Gastrocnemius medialis (tissue), 4 donors: Measurements from ENCODE around the gene ARHGAP32. TPM values are rescaled to one million over a fixed set of nuclear protein-coding genes. Genes with fewer than 3 reads are reported as not detected.

ENCODE experiments used
- ATAC-seq, 2 donors: fragments of 150-250 bp; one replicate each; pipeline ENCODE4 v1.9.1; 2016
- DNase-seq, 2 donors: peaks; one replicate each; pipeline ENCODE4 v3.0.0-alpha.2; 2019
- H3K27ac ChIP-seq, 4 donors: fragments of 200-600 bp; sonication (generic); 1 replicate in 1 of 4; 2 replicates in 3 of 4; pipeline ENCODE4 v1.5.1; 2016 to 2018; ENCODE audit warnings: mild to moderate bottlenecking in 2 of 4, moderate library complexity in 1 of 4
- H3K27me3 ChIP-seq, 3 donors: fragments of 200-600 bp; sonication (generic) in 2 of 3; 1 replicate in 1 of 3; 2 replicates in 2 of 3; pipeline versions ENCODE4 v1.5.1 to v1.6.0; 2016 to 2019; ENCODE audit warnings: mild to moderate bottlenecking in 1 of 3, moderate library complexity in 1 of 3
- H3K36me3 ChIP-seq, 2 donors: fragments of 200-600 bp; sonication (generic) in 1 of 2; one replicate each; pipeline ENCODE4 v1.5.1; 2017 to 2018
- H3K4me1 ChIP-seq, 2 donors: fragments of 200-600 bp; sonication (generic) in 1 of 2; one replicate each; pipeline ENCODE4 v1.5.1; 2016 to 2017; ENCODE audit warnings: mild to moderate bottlenecking in 2 of 2
- H3K4me3 ChIP-seq, 4 donors: fragments of 200-600 bp; sonication (generic) in 3 of 4; 1 replicate in 1 of 4; 2 replicates in 3 of 4; pipeline ENCODE4 v1.5.1; 2016 to 2019; ENCODE audit warnings: mild to moderate bottlenecking in 2 of 4
- H3K9me3 ChIP-seq, 3 donors: fragments of 200-600 bp; sonication (generic) in 2 of 3; 1 replicate in 1 of 3; 2 replicates in 2 of 3; pipeline ENCODE4 v1.5.1; 2016 to 2019
- POLR2A ChIP-seq, 2 donors: fragments of 450-650 bp; IDR thresholded peaks; one replicate each; pipeline ENCODE4 v1.6.1; 2017; ENCODE audit warnings: antibody characterized with exemption in 2 of 2, mild to moderate bottlenecking in 2 of 2, moderate library complexity in 2 of 2
- in situ Hi-C, 4 donors: fragments of 200-750 bp; cut with MboI; loops; one replicate each; pipeline versions ENCODE4 v1.15.0 to v1.8.0; 2017; ENCODE audit warnings: low sequenced_read_pairs in 4 of 4
- intact Hi-C: fragments of 100-400 bp; cut with DNase I; formaldehyde crosslinking; loops from one replicate; pipeline ENCODE4 v1.15.1; 2023; ENCODE audit warnings: low total_unique reads
- total RNA-seq, 4 donors: library from RNA; depleted of rRNA; stranded (reverse); fragments of >200 nt; gene quantifications; one replicate each; pipeline versions ENCODE4 v1.1.0 to v1.2.3, GENCODE V29; 2016
- TF ChIP-seq, protein P1 (sequence below), 5 experiments: fragments of 450-650 bp in 3 of 5; fragments of 200-600 bp in 2 of 5; sonication (generic) in 2 of 5; IDR thresholded peaks in 4 of 5; conservative IDR thresholded peaks in 1 of 5; 1 replicate in 4 of 5; 2 replicates in 1 of 5; pipeline ENCODE4 v1.5.1; 2016 to 2019; ENCODE audit warnings: antibody characterized with exemption in 5 of 5, mild to moderate bottlenecking in 3 of 5, moderate library complexity in 3 of 5

Gene ARHGAP32
- total RNA-seq, 4 donors from 2014 or later: 5.6 to 17.0 (median 7.8) TPM

DNA sequence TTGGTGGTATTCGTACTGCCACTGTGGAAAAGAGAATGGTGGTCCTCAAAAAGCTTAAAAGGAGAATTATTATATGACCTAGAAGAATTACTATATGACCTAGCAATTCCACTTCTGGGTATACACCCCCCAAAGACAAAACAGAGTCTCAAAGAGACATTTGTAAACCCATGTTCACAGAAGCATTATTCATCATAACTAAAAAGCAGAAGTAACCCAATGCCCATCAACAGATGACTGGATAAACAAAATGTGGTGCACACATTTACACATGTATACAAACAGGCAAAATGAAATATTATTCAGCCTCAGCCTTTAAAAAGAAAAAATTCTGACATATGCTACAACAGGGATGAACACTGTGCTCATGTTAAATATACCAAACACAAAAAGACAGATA lies 89.4 kb downstream of the ARHGAP32 start:
- Histone ChIP-seq H3K4me1 (no peaks in the 10 kb centered on the region), H3K9me3 (peaks cover 0 to 3% (median 0%) of the 10 kb centered on the region in 3 donors), H3K27ac (no peak overlapping the region), H3K36me3 (no peaks in the 10 kb centered on the region), H3K27me3 (no peaks in the 10 kb centered on the region), H3K4me3 (no peak overlapping the region)
- TF ChIP-seq, protein P1, sequence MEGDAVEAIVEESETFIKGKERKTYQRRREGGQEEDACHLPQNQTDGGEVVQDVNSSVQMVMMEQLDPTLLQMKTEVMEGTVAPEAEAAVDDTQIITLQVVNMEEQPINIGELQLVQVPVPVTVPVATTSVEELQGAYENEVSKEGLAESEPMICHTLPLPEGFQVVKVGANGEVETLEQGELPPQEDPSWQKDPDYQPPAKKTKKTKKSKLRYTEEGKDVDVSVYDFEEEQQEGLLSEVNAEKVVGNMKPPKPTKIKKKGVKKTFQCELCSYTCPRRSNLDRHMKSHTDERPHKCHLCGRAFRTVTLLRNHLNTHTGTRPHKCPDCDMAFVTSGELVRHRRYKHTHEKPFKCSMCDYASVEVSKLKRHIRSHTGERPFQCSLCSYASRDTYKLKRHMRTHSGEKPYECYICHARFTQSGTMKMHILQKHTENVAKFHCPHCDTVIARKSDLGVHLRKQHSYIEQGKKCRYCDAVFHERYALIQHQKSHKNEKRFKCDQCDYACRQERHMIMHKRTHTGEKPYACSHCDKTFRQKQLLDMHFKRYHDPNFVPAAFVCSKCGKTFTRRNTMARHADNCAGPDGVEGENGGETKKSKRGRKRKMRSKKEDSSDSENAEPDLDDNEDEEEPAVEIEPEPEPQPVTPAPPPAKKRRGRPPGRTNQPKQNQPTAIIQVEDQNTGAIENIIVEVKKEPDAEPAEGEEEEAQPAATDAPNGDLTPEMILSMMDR (IDR thresholded peaks at IDR 0.05 in 4 of 5, conservative IDR thresholded peaks at IDR 0.05 in 1 of 5): no peak
- no peak for TF ChIP-seq POLR2A (IDR thresholded peaks at IDR 0.05)
- intact Hi-C loops: no loop called here
- no peak for ATAC-seq
- in situ Hi-C loops: loop anchor here in 2 of 4 donors (25.0 kb wide), 2 partner anchors 210 to 660 kb away; no protein-coding TSS in a partner anchor
- DNase-seq: no peak

DNA sequence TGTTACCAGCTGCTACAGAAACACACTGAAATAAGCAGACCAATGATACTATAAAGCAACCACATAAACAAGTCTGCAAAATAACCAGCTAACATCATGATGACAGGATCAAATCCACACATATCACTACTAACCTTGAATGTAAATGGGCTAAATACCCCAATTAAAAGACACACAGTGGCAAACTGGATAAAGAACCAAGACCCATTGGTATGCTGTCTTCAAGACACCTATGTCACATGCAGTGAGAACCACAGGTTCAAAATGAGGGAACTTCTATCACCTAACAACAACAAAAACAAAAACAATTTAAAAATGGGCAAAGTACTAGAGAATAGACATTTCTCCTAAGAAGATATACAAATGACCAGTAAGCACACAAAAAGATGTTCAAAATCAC lies 89.9 kb downstream of the ARHGAP32 start:
- in situ Hi-C loops: loop anchor here in 2 of 4 donors (25.0 kb wide), 2 partner anchors 210 to 660 kb away; no protein-coding TSS in a partner anchor
- peaks cover 0 to 3% (median 0%) of the 10 kb centered on the region in 3 donors for H3K9me3 ChIP-seq

DNA sequence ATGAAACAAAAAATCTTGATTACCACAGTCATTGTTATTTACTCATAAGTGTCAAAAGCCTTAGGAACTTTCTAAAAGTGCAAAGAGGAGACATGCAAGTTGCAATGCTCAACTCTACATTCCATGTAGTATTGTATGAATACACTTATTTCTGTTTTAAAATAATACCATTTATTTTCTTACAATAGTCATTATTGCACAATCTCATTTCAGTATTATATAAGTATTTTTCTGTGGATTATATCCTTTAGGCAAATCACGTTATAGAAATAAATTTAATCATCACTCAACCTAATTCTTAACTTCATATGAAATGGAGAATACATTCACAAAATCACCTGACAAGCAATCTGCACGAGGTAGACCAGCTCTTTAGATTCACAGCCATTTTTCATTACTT lies 98.8 kb downstream of the ARHGAP32 start:
- ATAC-seq (no peak), DNase-seq (no peak)
- in situ Hi-C loops (no loop called here), intact Hi-C loops (no loop called here)
- H3K27me3 ChIP-seq: no peaks in the 10 kb centered on the region
- no peak for TF ChIP-seq POLR2A (IDR thresholded peaks at IDR 0.05)
- TF ChIP-seq, protein P1 (IDR thresholded peaks at IDR 0.05 in 4 of 5, conservative IDR thresholded peaks at IDR 0.05 in 1 of 5): no peak
- H3K4me1 ChIP-seq: no peaks in the 10 kb centered on the region
- no peak overlapping the region for H3K4me3 ChIP-seq
- H3K27ac ChIP-seq: no peak overlapping the region
- no peaks in the 10 kb centered on the region for H3K9me3 ChIP-seq
- no peaks in the 10 kb centered on the region for H3K36me3 ChIP-seq

More for the DNA sequence above, 89.9 kb downstream of the ARHGAP32 start:
- Histone ChIP-seq H3K36me3 (no peaks in the 10 kb centered on the region), H3K27me3 (no peaks in the 10 kb centered on the region), H3K4me3 (no peak overlapping the region), H3K27ac (no peak overlapping the region), H3K4me1 (no peaks in the 10 kb centered on the region)
- ATAC-seq: no peak
- TF ChIP-seq, protein P1 (IDR thresholded peaks at IDR 0.05 in 4 of 5, conservative IDR thresholded peaks at IDR 0.05 in 1 of 5): no peak
- TF ChIP-seq POLR2A (IDR thresholded peaks at IDR 0.05): no peak
- no peak for DNase-seq
- intact Hi-C loops: no loop called here

DNA sequence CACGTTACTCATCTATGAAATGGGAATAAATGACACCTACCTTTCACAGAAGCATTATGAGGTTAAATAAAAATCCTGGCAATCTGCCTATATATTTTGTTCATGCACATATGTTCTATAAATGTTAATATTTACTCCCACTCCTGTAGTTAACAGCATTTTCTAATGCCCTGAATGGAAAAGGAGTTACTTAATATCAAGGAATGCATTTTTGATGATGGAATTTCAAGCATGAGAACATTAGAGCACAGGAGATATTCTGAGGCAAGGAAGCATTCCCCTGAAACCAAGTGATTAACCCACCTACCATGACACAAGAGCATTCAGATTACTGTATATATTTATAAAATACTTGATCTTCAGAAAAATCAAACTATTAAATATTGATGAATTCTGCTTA lies 102.1 kb downstream of the ARHGAP32 start:
- in situ Hi-C loops: no loop called here
- Histone ChIP-seq H3K4me1 (no peaks in the 10 kb centered on the region), H3K27me3 (no peaks in the 10 kb centered on the region), H3K4me3 (no peak overlapping the region), H3K36me3 (no peaks in the 10 kb centered on the region), H3K27ac (no peak overlapping the region), H3K9me3 (peaks cover 0 to 2% (median 0%) of the 10 kb centered on the region in 3 donors)
- intact Hi-C loops: no loop called here
- TF ChIP-seq, protein P1 (IDR thresholded peaks at IDR 0.05 in 4 of 5, conservative IDR thresholded peaks at IDR 0.05 in 1 of 5): no peak
- no peak for TF ChIP-seq POLR2A (IDR thresholded peaks at IDR 0.05)
- DNase-seq (no peak), ATAC-seq (no peak)

DNA sequence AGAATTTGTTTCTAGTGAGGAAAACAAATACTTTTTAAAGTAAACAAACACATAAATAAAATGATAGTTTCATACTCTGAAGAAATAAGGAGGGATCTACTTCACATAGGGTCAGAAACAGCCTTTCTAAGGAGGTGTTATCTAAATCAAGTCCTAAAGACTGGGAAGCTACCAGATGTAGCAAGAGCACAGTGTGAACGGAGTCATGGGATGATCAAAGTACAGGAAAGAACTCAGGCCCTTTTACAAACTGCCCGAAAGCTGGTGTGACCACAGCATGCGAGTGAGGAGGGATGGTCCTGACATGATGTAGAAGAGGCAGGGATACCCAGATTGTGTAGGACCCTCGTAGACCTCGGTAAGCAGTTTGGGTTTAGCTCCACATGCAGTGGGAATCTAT lies 102.8 kb downstream of the ARHGAP32 start:
- intact Hi-C loops: no loop called here

More for the DNA sequence above, 102.8 kb downstream of the ARHGAP32 start:
- DNase-seq: no peak
- H3K9me3 ChIP-seq: peaks cover 0 to 6% (median 0%) of the 10 kb centered on the region in 3 donors
- TF ChIP-seq POLR2A (IDR thresholded peaks at IDR 0.05): no peak
- TF ChIP-seq, protein P1 (IDR thresholded peaks at IDR 0.05 in 4 of 5, conservative IDR thresholded peaks at IDR 0.05 in 1 of 5): no peak
- H3K4me1 ChIP-seq: no peaks in the 10 kb centered on the region
- H3K27ac ChIP-seq: no peak overlapping the region
- H3K4me3 ChIP-seq: no peak overlapping the region
- no peaks in the 10 kb centered on the region for H3K36me3 ChIP-seq
- no peaks in the 10 kb centered on the region for H3K27me3 ChIP-seq
- in situ Hi-C loops: no loop called here
- no peak for ATAC-seq
